Gastrocnemius medialis (tissue), 4 donors: ENCODE data around the gene PAPOLG.

ENCODE experiments used
- CTCF ChIP-seq, 5 experiments: fragments of 450-650 bp in 3 of 5; fragments of 200-600 bp in 2 of 5; sonication (generic) in 2 of 5; IDR thresholded peaks in 4 of 5; conservative IDR thresholded peaks in 1 of 5; 1 replicate in 4 of 5; 2 replicates in 1 of 5; pipeline ENCODE4 v1.5.1; 2016 to 2019; ENCODE audit warnings: antibody characterized with exemption in 5 of 5, mild to moderate bottlenecking in 3 of 5, moderate library complexity in 3 of 5
- POLR2A ChIP-seq, 2 donors: fragments of 450-650 bp; IDR thresholded peaks; one replicate each; pipeline ENCODE4 v1.6.1; 2017; ENCODE audit warnings: antibody characterized with exemption in 2 of 2, mild to moderate bottlenecking in 2 of 2, moderate library complexity in 2 of 2

GRCh38 chr2:60838481-60838880 lies 82.4 kb downstream of the PAPOLG start:
- TF ChIP-seq CTCF (IDR thresholded peaks at IDR 0.05 in 4 of 5, conservative IDR thresholded peaks at IDR 0.05 in 1 of 5) (no peak), POLR2A (IDR thresholded peaks at IDR 0.05) (no peak)
